Fibroblast of villous mesenchyme (primary cell): ENCODE results near the gene GPC6. TPM values are rescaled to one million over a fixed set of nuclear protein-coding genes. Genes with fewer than 3 reads are reported as not detected.
A peak's percentile ranks its signal among the peaks of the same experiment; 100 is the strongest.

Source experiments
- DNase-seq: peaks from one replicate; pipeline ENCODE4 v3.0.0-alpha.2; 2010; ENCODE audit warnings: low read depth
- H3K4me3 ChIP-seq: 2 replicates; pipeline ENCODE4 v1.5.1; 2011; ENCODE audit warnings: low read depth, mild to moderate bottlenecking, low read length
- CTCF ChIP-seq: IDR thresholded peaks from 2 replicates; pipeline ENCODE4 v1.5.1; 2012; ENCODE audit warnings: low read depth, mild to moderate bottlenecking, low read length; ENCODE audit not compliant: insufficient read depth
- total RNA-seq: library from RNA; depleted of rRNA; stranded (reverse); fragments of >200 nt; gene quantifications from 2 replicates; pipeline ENCODE4 v1.2.3, GENCODE V29; 2012

Gene GPC6
- total RNA-seq, 1 donor: 6.0 TPM

- TF ChIP-seq CTCF: no peak
- no peak for DNase-seq
- H3K4me3 ChIP-seq: no peak overlapping the region
Observed at GRCh38 chr13:93819331-93819890, 592.8 kb downstream of the GPC6 start.

GRCh38 chr13:93824286-93824685 is 597.7 kb downstream of the GPC6 start:
- no peak overlapping the region for H3K4me3 ChIP-seq
- TF ChIP-seq CTCF: no peak
- no peak for DNase-seq

- H3K4me3 ChIP-seq: no peak overlapping the region
- no peak for DNase-seq
- no peak for TF ChIP-seq CTCF
Observed at GRCh38 chr13:93834051-93834450, 607.4 kb downstream of the GPC6 start.

GRCh38 chr13:93843082-93843481 is 616.5 kb downstream of the GPC6 start:
- no peak overlapping the region for H3K4me3 ChIP-seq
- no peak for DNase-seq
- no peak for TF ChIP-seq CTCF

- H3K4me3 ChIP-seq: no peak overlapping the region
- DNase-seq: peak; percentile 87
- no peak for TF ChIP-seq CTCF
Observed at GRCh38 chr13:93847162-93847561, 620.6 kb downstream of the GPC6 start.

GRCh38 chr13:93848247-93848646 is 621.6 kb downstream of the GPC6 start:
- DNase-seq: no peak
- H3K4me3 ChIP-seq: no peak overlapping the region
- no peak for TF ChIP-seq CTCF

GRCh38 chr13:93851236-93851635 is 624.6 kb downstream of the GPC6 start:
- no peak for DNase-seq

More at GRCh38 chr13:93851236-93851635, 624.6 kb downstream of the GPC6 start:
- TF ChIP-seq CTCF: no peak
- no peak overlapping the region for H3K4me3 ChIP-seq
